Upper lobe of left lung (tissue), 4 donors: ENCODE measurements around the gene CCDC178.

Experiments
- CTCF ChIP-seq, 6 experiments: fragments of 450-650 bp in 4 of 6; fragments of 200-600 bp in 2 of 6; sonication (generic) in 2 of 6; IDR thresholded peaks; one replicate each; pipeline ENCODE4 v1.5.1; 2016 to 2019; ENCODE audit warnings: antibody characterized with exemption in 6 of 6
- POLR2A ChIP-seq, 4 donors: fragments of 450-650 bp; IDR thresholded peaks; one replicate each; pipeline ENCODE4 v1.5.1; 2016 to 2017; ENCODE audit warnings: antibody characterized with exemption in 4 of 4, mild to moderate bottlenecking in 2 of 4

GRCh38 chr18:33052886-33053285 lies 387.6 kb downstream of the CCDC178 start:
- TF ChIP-seq CTCF (IDR thresholded peaks at IDR 0.05) (no peak), POLR2A (IDR thresholded peaks at IDR 0.05) (no peak)
